Astrocyte (in vitro differentiated cells and primary cell): Measurements from ENCODE around the gene PRSS1.
"Not testable (repeated sequence)": the region's sequence is repeated elsewhere in the genome, so short reads cannot be mapped to it uniquely, and the experiment has no call there.

Experiments used
- CTCF ChIP-seq: IDR thresholded peaks from 2 replicates; pipeline ENCODE4 v1.5.1; 2011; ENCODE audit warnings: low read depth, mild to moderate bottlenecking, inconsistent platforms, low read length, moderate library complexity; ENCODE audit not compliant: insufficient read depth
- EZH2 ChIP-seq: IDR thresholded peaks from 2 replicates; pipeline ENCODE4 v1.6.1; 2012; ENCODE audit warnings: mild to moderate bottlenecking, low read length, inconsistent platforms; ENCODE audit not compliant: insufficient read depth

GRCh38 chr7:142761606-142762005, 12.3 kb downstream of the PRSS1 start:
- TF ChIP-seq EZH2, CTCF: not testable (repeated sequence)
